ENCODE results near the gene CEP290.

DNA sequence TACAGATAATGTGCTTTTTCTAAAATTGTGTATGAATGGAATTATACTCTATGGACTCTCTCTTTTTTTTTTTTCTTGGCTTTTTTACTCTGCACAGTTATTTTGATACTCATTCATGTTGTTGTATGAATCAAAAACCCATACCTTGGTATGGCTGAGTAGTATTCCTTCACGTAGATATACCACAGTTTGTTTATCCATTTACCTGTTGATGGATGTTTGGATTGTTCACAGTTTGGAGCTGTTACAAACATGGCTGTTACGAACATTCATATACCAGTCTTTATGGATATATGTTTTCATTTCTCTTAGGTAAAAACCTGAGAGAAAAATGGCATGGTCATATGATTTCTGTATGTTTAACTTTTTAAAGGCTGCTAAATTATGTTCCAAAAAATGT, 43.4 kb upstream of the CEP290 start:
- TF ChIP-seq, protein P1, sequence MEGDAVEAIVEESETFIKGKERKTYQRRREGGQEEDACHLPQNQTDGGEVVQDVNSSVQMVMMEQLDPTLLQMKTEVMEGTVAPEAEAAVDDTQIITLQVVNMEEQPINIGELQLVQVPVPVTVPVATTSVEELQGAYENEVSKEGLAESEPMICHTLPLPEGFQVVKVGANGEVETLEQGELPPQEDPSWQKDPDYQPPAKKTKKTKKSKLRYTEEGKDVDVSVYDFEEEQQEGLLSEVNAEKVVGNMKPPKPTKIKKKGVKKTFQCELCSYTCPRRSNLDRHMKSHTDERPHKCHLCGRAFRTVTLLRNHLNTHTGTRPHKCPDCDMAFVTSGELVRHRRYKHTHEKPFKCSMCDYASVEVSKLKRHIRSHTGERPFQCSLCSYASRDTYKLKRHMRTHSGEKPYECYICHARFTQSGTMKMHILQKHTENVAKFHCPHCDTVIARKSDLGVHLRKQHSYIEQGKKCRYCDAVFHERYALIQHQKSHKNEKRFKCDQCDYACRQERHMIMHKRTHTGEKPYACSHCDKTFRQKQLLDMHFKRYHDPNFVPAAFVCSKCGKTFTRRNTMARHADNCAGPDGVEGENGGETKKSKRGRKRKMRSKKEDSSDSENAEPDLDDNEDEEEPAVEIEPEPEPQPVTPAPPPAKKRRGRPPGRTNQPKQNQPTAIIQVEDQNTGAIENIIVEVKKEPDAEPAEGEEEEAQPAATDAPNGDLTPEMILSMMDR (IDR thresholded peaks at IDR 0.05), result no peak
- no peak for TF ChIP-seq POLR2A (IDR thresholded peaks at IDR 0.05)

All from thyroid gland (tissue), 4 donors.